Fibroblast of the aortic adventitia (primary cell): Measurements from ENCODE around the gene BLOC1S2. TPM values are rescaled to one million over a fixed set of nuclear protein-coding genes. Genes with fewer than 3 reads are reported as not detected.

Experiments
- DNase-seq: peaks from one replicate; pipeline ENCODE4 v3.0.0-alpha.2; 2010; ENCODE audit warnings: low read depth
- H3K4me3 ChIP-seq: 2 replicates; pipeline ENCODE4 v1.5.1; 2011; ENCODE audit warnings: low read depth, mild to moderate bottlenecking, control low read depth, low read length, moderate library complexity
- CTCF ChIP-seq: IDR thresholded peaks from 2 replicates; pipeline ENCODE4 v1.5.1; 2011; ENCODE audit warnings: mild to moderate bottlenecking, low read length, control low read depth, inconsistent platforms; ENCODE audit not compliant: insufficient read depth
- small RNA-seq: library from RNA; depleted of rRNA; stranded (forward); fragments of <200 nt; gene quantifications from one replicate; pipeline ENCODE3, GENCODE V24; 2012
- total RNA-seq: library from RNA; depleted of rRNA; stranded (reverse); fragments of >200 nt; gene quantifications from 2 replicates; pipeline ENCODE4 v1.2.3, GENCODE V29; 2012; ENCODE audit warnings: low replicate concordance

The BLOC1S2 gene
- total RNA-seq, 1 donor, result 68.8 TPM

- no peak for TF ChIP-seq CTCF
- no peak overlapping the region for H3K4me3 ChIP-seq
- DNase-seq, result no peak
These were observed 46.6 kb downstream of the BLOC1S2 start for GRCh38 chr10:100239851-100240250.

GRCh38 chr10:100238429-100238828, 48.1 kb downstream of the BLOC1S2 start:
- H3K4me3 ChIP-seq, result no peak overlapping the region
- DNase-seq, result no peak
- no peak for TF ChIP-seq CTCF

- no peak overlapping the region for H3K4me3 ChIP-seq
- no peak for TF ChIP-seq CTCF
- DNase-seq, result peak; percentile 22
These were observed 54.4 kb downstream of the BLOC1S2 start for GRCh38 chr10:100232101-100232500.

GRCh38 chr10:100229819-100230422, 56.6 kb downstream of the BLOC1S2 start:
- H3K4me3 ChIP-seq, result peak overlapping the region; percentile 99
- no peak for DNase-seq
- no peak for TF ChIP-seq CTCF

GRCh38 chr10:100223879-100224278, 62.6 kb downstream of the BLOC1S2 start:
- no peak for TF ChIP-seq CTCF
- H3K4me3 ChIP-seq, result no peak overlapping the region
- no peak for DNase-seq

Small RNAs within 50 kb of the gene (small RNA-seq; reads per million reads assigned to genes)
- not detected for gene RNU6-422P
- 283 reads per million, percentile 98 among the genes with 10 or more reads in this experiment for gene SNORA12

Other genes starting within 250 kb of the BLOC1S2 start
- not detected in 2 replicates for gene CPN1, start 204.8 kb downstream of the BLOC1S2 start, total RNA-seq
- gene ERLIN1, start 100.7 kb downstream of the BLOC1S2 start, total RNA-seq, result 49.1 and 53.6 TPM in 2 replicates
- gene CHUK, start 57.1 kb downstream of the BLOC1S2 start, total RNA-seq, result 25.0 and 30.3 TPM in 2 replicates
- gene CWF19L1, start 19.0 kb downstream of the BLOC1S2 start, total RNA-seq, result 15.0 and 28.1 TPM in 2 replicates
- gene PKD2L1, start 43.5 kb upstream of the BLOC1S2 start, total RNA-seq, result not detected in 2 replicates
- gene SCD, start 60.6 kb upstream of the BLOC1S2 start, total RNA-seq, result 99.9 and 283 TPM in 2 replicates
- not detected in 2 replicates for gene WNT8B, start 176.3 kb upstream of the BLOC1S2 start, total RNA-seq
- gene SEC31B, start 233.2 kb upstream of the BLOC1S2 start, total RNA-seq, result 3.3 and 17.4 TPM in 2 replicates
- 98.9 and 134 TPM in 2 replicates for gene NDUFB8, start 243.2 kb upstream of the BLOC1S2 start, total RNA-seq
- gene HIF1AN, start 249.3 kb upstream of the BLOC1S2 start, total RNA-seq, result 12.9 and 17.3 TPM in 2 replicates